HepG2 (cell line): Measurements from ENCODE around the gene WNK4. TPM values are rescaled to one million over a fixed set of nuclear protein-coding genes. Genes with fewer than 3 reads are reported as not detected.

Experiments used
- ATF7-NPFF ChIP-seq: sonication (generic); formaldehyde crosslinking; IDR thresholded peaks from 2 replicates; pipeline ENCODE4 v1.8.1; 2023; ENCODE audit warnings: mild to moderate bottlenecking, low read depth, missing genetic modification reagents, moderate library complexity
- CCDC6 ChIP-seq: sonication (generic); formaldehyde crosslinking; IDR thresholded peaks from 2 replicates; pipeline ENCODE4 v1.8.1; 2022; ENCODE audit warnings: mild to moderate bottlenecking, missing genetic modification reagents, moderate library complexity
- DNMT1 ChIP-seq: sonication (generic); formaldehyde crosslinking; IDR thresholded peaks from 2 replicates; pipeline ENCODE4 v1.5.1; 2020; ENCODE audit warnings: mild to moderate bottlenecking, missing genetic modification reagents
- FOSL1 ChIP-seq: sonication (generic); formaldehyde crosslinking; IDR thresholded peaks from 2 replicates; pipeline ENCODE4 v1.9.0; 2021; ENCODE audit warnings: missing genetic modification reagents, borderline replicate concordance
- GATAD2A ChIP-seq: IDR thresholded peaks from 2 replicates; pipeline ENCODE4 v1.6.1; 2016
- GPBP1L1 ChIP-seq: sonication (generic); formaldehyde crosslinking; IDR thresholded peaks from 2 replicates; pipeline ENCODE4 v1.5.0; 2020; ENCODE audit warnings: mild to moderate bottlenecking, missing genetic modification reagents
- IRF9 ChIP-seq: sonication (generic); formaldehyde crosslinking; IDR thresholded peaks from 2 replicates; pipeline ENCODE4 v1.8.0; 2022; ENCODE audit warnings: missing genetic modification reagents, mild to moderate bottlenecking, borderline replicate concordance
- KDM6A ChIP-seq: IDR thresholded peaks from 2 replicates; pipeline ENCODE4 v1.6.1; 2016; ENCODE audit warnings: low read depth
- MBNL3 ChIP-seq: fragments of 250-450 bp; sonication (Bioruptor Pico); conservative IDR thresholded peaks from 2 replicates; pipeline ENCODE4 v1.8.0; 2022; ENCODE audit warnings: mild to moderate bottlenecking, inconsistent platforms
- MTA1 ChIP-seq: sonication (generic); formaldehyde crosslinking; IDR thresholded peaks from 2 replicates; pipeline ENCODE4 v1.4.0; 2020; ENCODE audit warnings: missing genetic modification reagents, mild to moderate bottlenecking, borderline replicate concordance
- NFAT5 ChIP-seq: sonication (generic); formaldehyde crosslinking; IDR thresholded peaks from 2 replicates; pipeline ENCODE4 v1.4.0; 2020; ENCODE audit warnings: missing genetic modification reagents
- PRMT3 ChIP-seq: sonication (generic); formaldehyde crosslinking; IDR thresholded peaks from 2 replicates; pipeline ENCODE4 v1.8.1; 2022; ENCODE audit warnings: low read depth, mild to moderate bottlenecking, moderate library complexity, missing genetic modification reagents, borderline replicate concordance
- SMC3 ChIP-seq: IDR thresholded peaks from 2 replicates; pipeline ENCODE4 v1.6.1; 2011; ENCODE audit warnings: low read length, improper control_type of control experiment
- SP2 ChIP-seq: sonication (generic); formaldehyde crosslinking; IDR thresholded peaks from 2 replicates; pipeline ENCODE4 v1.5.1; 2020; ENCODE audit warnings: mild to moderate bottlenecking, missing genetic modification reagents
- ZFP41 ChIP-seq: sonication (generic); formaldehyde crosslinking; IDR thresholded peaks from 2 replicates; pipeline ENCODE4 v1.4.0; 2020; ENCODE audit warnings: mild to moderate bottlenecking, missing genetic modification reagents, borderline replicate concordance
- ZKSCAN5 ChIP-seq: sonication (generic); formaldehyde crosslinking; IDR thresholded peaks from 2 replicates; pipeline ENCODE4 v1.5.1; 2020; ENCODE audit warnings: mild to moderate bottlenecking, missing genetic modification reagents
- ZNF367 ChIP-seq: sonication (generic); formaldehyde crosslinking; IDR thresholded peaks from 2 replicates; pipeline ENCODE4 v1.4.0; 2020; ENCODE audit warnings: missing genetic modification reagents, borderline replicate concordance
- ZNF451 ChIP-seq: sonication (generic); formaldehyde crosslinking; IDR thresholded peaks from 2 replicates; pipeline ENCODE4 v1.5.0; 2020; ENCODE audit warnings: mild to moderate bottlenecking, missing genetic modification reagents
- ZNF550 ChIP-seq: sonication (generic); formaldehyde crosslinking; IDR thresholded peaks from 2 replicates; pipeline ENCODE4 v1.4.0; 2020; ENCODE audit warnings: mild to moderate bottlenecking, missing genetic modification reagents, borderline replicate concordance
- ZNF562 ChIP-seq: sonication (generic); formaldehyde crosslinking; IDR thresholded peaks from 2 replicates; pipeline ENCODE4 v1.8.0; 2022; ENCODE audit warnings: missing genetic modification reagents, borderline replicate concordance
- ZNF704 ChIP-seq: sonication (generic); formaldehyde crosslinking; IDR thresholded peaks from 2 replicates; pipeline ENCODE4 v1.8.1; 2023; ENCODE audit warnings: mild to moderate bottlenecking, inconsistent platforms, moderate library complexity, missing genetic modification reagents, borderline replicate concordance
- ZNF768 ChIP-seq: sonication (generic); formaldehyde crosslinking; IDR thresholded peaks from 2 replicates; pipeline ENCODE4 v1.4.0; 2020; ENCODE audit warnings: missing genetic modification reagents
- polyA plus RNA-seq, 8 experiments: library from polyadenylated mRNA; depleted of rRNA in 3 of 8; stranded (reverse) in 7 of 8; unstranded in 1 of 8; fragments of >200 nt; fragmentation: Illumina TruSeq in 4 of 8; extraction: Trizol in 4 of 8; gene quantifications; 2 replicates each; pipeline versions ENCODE4 v1.2.1 to v1.2.3, GENCODE V29; 2011 to 2016; ENCODE audit warnings: low read depth in 4 of 8, missing spikeins in 1 of 8, mixed read lengths in 1 of 8; ENCODE audit not compliant: insufficient read depth in 1 of 8
- total RNA-seq, 5 experiments: library from RNA; depleted of rRNA; stranded (reverse); fragments of >200 nt; fragmentation: Illumina TruSeq; extraction: Trizol; gene quantifications; 2 replicates each; pipeline ENCODE4 v1.2.3, GENCODE V29; 2016; ENCODE audit warnings: low read depth in 1 of 5

Gene WNK4
- total and polyA plus RNA-seq, 2 of the 13 experiments (the other 11 are each of a cell fraction or from before 2014, with no cell fraction given) = 2.7 to 13.7 TPM

GRCh38 chr17:42744283-42744805, 36.1 kb upstream of the WNK4 start (continued):
- TF ChIP-seq ATF7-NPFF (CRISPR knock-in tag) (no peak; the same call in 1 of the 2 replicates), ZNF562 (no peak), MBNL3 (no peak), ZNF704 (CRISPR knock-in tag) (0 out of 2 replicates have a peak, but pooled peaks have one; percentile 1), ZNF367 (CRISPR knock-in tag) (no peak), GPBP1L1 (CRISPR knock-in tag) (no peak), GATAD2A (CRISPR knock-in tag) (peak; percentile 44; the same call in 1 of the 2 replicates), ZFP41 (no peak), DNMT1 (CRISPR knock-in tag) (no peak), IRF9 (CRISPR knock-in tag) (no peak), PRMT3 (CRISPR knock-in tag) (0 out of 2 replicates have a peak, but pooled peaks have one; percentile 62), ZNF550 (CRISPR knock-in tag) (no peak), FOSL1 (peak; percentile 49; the same call in 1 of the 2 replicates), SP2 (CRISPR knock-in tag) (no peak), SMC3 (no peak), ZNF768 (CRISPR knock-in tag) (peak; percentile 18; the same call in 1 of the 2 replicates), ZKSCAN5 (CRISPR knock-in tag) (no peak), CCDC6 (no peak; the same call in 1 of the 2 replicates), MTA1 (CRISPR knock-in tag) (peak; percentile 7; the same call in 1 of the 2 replicates), KDM6A (CRISPR knock-in tag) (0 out of 2 replicates have a peak, but pooled peaks have one; percentile 19), ZNF451 (no peak), NFAT5 (0 out of 2 replicates have a peak, but pooled peaks have one; percentile 65)
